HG03060 (cell line): ENCODE data around the gene MCM3AP.

Experiments
- ATAC-seq: cut with Tn5 transposase; IDR thresholded peaks from one replicate; pipeline ENCODE4 v1.9.1; 2021; ENCODE audit warnings: low read depth, moderate number of reproducible peaks; ENCODE audit not compliant: unreplicated experiment

Gene MCM3AP

DNA sequence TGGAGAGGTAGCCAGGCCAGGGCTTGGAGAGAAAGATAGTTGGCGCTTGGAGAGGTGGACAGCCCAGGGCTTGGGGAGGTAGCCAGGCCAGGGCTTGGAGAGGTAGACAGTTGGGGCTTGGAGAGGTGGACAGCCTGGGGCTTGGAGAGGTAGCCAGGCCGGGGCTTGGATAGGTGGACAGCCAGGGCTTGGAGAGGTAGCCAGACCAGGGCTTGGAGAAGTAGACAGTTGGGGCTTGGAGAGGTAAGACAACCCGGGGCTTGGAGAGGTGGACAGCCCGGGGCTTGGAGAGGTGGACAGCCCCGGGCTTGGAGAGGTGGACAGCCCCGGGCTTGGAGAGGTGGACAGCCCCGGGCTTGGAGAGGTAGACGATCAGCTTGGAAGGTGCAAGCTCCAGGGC lies 64.6 kb downstream of the MCM3AP start:
- no peak for ATAC-seq

DNA sequence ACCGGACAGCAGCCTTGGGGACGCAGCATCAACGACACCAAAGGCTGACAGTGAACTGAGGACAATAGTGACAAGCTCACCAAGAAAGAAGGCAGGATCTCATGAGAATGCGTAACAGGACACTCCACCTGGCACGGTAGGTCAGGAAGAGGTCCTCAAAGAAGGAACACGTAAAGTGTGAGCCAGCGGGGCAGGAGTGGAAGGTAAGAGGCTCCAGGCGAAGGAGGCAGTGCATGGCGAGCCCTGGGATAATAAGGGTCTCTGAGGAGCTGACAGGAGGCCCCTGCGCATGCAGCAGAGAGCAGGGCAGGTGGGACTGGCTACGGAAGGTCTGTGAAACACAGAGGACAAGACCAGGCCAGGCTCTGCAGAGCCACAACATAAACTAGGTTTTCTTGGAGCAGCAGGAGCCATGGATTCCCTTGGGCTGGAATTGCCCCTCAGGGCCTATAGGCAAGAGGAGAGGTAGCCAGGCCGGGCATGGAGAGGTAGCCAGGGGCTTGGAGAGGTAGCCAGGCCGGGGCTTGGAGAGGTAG lies 65.1 kb downstream of the MCM3AP start:
- ATAC-seq: no peak

DNA sequence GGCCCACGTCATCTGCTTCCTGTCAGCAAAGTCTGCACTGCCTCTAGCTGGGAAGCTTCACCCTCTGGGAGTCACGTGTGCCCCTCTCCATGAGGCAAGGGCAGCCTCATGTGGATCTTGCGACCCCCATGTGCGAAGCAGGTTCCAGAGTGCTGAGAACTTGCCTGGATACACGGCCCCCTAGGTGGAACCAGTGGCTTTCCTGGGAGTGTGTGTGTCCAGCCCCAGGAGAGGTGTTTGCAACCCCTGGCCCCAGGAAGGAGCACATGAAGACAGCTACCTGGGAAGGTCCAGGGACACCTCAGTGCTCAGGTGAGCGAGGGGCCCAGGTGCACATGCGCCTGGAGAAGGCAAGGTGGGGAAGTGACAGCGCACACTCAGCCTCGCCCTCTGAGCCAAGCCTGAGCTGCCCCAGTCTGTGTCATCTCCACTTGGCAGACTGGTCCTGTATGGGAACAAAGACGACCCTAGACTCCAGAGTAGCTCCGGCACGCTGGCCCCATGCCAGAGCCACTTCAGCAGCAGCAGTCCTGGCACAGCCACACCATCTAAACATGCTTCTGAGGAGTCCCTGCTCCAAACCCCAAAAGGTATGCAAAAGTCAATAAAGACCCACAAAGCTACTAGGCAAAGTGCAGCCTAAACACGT lies 65.7 kb downstream of the MCM3AP start:
- no peak for ATAC-seq

DNA sequence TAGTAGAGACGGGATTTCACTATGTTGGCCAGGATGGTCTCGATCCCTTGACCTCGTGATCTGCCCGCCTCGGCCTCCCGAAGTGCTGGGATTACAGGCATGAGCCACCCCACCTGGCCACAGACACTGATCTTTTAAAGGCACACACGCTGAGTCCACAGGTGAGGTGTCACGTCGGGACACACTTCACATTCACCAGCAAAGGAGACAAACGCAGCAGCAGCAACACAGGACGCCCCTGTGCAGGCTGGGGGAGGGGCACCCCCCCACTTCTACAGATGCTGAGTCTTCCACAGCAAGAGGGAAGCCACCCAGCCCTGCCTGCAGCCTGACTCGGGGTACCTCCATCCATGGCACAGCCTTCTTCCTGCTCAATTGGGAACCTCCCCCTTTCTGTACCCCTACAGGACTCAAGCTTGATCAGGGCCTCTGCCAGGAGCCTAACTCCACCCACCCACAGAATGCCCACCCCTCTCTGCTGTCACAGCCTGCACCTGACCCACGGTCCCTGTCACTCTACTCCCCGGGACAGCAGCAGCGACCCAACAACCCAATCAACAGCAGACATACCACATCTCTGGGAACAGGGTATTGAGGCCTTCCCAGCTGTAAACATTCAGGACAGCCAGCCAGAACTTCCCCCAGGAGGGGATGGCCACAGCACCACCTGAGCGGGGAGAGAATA lies 66.4 kb downstream of the MCM3AP start:
- ATAC-seq: no peak

DNA sequence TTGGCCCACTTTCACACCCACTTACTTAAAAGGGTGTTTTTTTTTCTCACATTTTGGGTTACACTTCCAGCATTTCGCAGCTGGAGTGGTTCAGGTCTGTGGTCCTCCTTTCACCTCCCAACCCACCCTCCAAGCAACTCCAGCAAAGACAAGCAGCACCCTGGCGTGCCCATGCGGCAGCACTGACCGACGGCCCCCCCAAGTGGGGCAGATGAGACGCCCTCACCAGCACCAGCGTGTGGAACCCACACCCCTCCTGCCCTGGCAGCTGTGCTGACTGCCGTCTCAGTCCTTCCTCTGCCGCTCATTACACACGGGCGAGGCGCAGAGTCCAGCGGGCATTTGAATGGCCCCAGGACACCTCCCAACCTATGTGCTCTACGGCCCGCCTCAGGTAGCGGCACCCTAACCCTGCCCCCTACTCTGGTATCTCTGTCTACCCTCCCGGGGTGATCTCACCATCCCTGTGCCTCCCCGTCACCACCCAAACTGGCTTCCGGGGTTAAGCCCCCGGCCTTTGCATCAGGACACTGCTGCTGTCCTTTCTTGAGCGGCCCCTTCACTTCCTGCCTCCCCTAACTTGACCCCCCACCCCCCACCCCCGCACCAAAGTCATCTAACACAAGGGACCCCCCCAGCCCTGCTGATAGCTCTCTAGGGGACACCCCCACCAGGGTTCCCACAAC lies 67.8 kb downstream of the MCM3AP start:
- ATAC-seq: no peak

DNA sequence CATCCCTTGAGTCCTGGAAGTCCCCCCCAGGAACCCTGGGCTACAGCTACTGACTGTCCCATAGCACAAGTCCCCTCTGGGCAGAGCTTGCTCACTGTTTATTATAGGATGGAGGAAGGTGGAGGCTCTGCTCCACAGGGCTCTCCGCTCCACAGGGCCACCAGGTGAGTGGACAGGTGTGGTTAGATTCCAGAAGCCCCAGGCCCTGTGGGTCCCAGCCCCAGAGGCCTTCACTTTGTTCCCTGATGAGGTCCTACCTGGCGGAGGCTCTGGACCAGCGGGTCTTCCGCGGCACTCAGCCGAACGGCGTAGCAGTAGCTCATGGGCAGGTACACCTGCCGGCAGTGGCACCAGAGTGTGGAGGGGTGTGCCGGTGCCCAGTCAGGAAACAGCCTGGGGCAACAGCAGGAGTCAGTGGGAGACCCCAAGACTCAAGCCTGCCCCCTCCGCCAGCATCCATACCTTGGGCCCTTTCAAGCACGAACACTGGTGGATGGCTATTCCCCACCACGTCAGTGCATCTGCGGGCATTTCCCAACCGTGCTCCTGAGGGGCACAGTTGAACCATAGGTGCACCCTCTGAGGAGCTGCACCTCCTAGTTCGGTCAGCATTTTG lies 69.2 kb downstream of the MCM3AP start:
- ATAC-seq: no peak

DNA sequence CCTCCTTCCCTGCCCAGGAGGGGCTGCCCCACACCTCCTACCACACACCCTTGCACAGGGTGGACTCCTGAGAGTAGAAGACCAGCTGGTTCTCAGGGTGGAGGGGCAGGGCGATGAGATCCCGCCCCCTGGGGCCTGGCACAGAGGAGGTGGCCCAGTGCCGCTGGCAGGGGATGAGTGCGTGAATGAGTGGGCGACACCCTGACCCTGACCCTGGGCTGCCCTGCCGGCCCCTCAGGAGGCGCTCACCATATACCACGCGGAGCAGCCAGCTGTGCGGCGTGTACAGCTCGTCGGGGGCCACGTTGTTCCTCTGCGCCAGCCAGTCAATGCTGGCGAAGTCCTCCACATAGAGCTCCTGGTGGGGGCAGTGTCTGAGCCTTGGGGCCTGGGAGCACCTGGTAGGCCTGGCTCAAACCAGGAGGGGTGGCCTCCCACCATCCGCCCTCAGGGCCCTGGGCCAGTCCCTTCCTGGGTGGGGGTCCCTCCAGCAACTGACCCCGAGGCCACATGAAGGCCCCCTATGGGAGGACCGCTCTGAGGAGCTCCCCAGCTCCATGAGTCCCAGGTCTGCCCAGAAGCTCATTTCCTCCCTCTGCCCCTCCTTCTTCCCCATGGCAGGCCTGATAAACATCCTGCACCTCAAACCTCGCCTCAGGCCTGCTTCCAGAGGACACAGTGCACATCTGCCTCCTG lies 69.8 kb downstream of the MCM3AP start:
- no peak for ATAC-seq

DNA sequence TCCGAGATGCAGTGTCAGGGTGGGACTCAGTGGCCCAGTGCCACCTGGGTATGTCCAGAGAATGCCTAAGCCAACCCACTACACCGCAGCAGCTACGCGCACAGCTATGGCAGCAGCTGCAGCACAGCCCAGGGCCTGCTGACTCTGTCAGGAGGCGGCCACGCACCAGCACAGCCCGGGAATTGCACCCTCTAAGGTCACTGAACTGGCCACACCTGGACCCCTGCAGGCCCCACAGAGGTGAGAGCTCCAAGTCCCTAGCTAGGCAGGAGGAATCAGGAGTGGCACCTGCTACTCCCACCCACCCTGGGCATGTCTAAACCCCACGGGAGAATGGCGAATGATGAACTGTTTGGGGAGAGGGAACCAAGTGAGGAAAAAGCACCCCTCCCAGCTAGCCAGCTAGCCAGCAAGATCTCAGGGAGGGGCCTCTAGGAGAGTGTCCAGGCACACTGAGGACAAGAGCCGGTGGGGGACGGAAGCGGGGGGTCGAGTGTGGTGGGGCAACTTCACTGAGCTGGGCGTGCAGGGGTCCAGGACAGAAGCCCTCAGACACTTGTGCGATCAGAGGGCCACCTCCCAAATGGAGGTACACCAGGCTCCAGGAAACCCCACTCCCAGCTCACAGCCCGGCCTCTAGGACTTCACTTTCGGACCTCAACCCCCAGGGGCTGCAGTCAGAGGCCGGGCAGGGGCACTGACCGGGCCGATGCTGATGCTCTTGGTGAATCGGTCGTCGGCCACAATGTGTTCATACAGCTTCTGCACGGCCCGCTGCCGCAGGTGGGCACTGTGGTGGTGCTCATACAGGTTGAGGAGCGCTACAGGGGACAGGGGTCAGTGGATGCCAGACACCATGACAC lies 70.7 kb downstream of the MCM3AP start:
- ATAC-seq: no peak

DNA sequence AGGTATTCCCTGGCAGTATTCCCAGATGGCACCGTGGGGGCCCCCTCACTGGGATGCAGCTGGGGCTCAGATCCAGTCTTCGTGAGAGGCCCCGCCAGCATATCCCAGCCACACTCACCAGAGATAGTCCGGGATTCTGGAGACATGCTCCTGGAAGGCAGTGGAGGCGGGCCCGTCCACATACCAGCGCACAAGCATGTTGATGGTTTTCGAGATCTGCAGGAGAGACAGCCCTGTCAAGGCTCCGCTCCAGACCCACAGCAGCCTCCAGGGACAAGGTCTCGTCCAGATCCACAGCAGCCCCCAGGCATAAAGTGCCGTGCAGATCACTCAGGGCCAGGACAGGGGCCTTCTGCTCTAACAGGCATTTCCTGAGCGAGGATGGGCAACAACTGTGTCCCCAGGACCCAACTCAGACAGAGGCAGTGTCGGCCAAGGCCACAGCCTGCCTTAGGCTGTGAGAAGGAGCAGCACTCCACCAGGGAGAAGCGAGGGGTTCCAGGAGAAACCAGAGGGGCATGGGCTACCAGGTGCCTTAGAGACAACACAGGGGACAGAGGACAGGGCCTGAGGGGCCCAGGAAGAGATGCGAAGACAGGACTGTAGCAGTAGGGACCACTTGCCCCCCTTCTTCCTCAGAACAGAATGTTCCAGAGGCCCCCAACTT lies 71.7 kb downstream of the MCM3AP start:
- ATAC-seq: no peak

DNA sequence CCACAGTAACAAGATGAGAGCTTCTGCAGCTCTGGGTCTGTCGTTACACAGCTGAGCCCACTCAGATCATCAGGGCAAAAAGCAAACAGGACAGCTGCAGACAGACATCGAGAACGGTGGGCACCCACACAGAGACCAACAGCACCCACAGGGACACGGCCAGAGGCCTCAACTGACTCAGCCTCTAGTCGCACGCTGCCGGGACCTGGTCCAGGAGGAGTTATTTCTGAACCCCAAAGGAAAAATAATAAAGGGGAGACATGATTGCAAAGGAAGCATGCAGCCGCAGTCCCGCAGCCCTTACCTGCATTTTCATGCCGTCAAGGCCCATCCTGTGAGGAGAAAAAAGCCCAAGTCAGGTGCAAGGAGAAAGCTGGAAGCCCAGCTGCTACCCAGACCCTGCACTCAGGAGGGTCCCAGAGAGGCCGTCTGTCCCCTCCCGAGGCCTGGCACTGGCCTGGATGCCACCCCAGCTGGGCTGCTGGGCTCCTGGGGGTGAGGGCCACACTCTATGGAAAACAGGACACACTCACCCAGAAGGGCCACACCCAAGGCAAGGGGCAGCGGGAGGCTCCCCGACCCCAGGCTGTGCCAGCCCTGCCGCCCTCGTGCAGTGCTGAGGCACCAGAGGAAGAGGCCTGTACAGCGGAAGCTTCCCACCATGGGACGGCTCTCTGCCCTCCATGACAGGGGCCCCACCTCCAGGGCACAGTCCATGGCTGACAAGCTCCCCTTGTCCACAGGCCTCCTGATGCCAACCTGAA lies 72.5 kb downstream of the MCM3AP start:
- no peak for ATAC-seq

DNA sequence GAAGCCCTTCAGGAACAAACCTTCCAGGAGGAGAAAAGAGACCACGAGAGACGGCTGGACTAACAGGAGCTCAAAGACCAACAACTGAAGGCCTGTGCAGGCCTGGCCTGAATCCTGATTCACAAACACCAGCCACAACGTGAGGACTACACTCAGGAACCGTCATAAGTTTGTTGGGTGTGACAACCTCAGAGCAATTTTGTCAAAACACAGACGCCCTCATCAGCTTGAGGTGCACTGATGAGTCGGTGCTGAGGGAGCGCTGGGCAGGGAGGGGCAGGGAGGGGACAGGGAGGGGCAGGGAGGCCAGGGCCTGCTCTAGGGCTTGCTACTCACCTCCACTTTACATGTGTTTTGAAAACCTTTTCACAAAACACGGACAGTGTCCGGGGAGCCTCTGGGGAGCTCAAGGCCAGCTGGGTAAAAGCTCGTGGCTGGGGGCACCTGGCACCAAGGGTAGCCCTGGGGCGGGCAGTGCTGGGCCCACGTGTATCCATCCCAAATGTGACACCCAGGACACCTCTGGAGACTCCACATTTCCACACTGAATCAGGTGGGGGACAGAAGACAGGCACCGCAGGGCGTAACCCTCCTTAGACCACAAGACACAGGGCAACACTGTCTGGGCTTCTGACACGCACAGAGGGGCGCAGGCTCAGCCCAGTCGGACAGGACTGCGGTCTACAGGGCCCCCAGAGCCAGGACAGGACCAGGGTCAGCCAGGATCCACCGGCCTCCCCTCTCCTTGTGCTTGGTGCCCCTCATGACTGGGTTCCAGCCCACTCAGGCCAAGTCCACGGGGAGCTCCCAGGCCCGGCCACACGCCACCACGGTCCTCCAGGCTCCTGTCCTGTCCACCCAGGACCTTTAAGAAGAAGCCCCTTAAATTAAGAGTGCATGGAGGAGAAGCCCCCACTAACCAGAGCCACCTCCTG lies 73.4 kb downstream of the MCM3AP start:
- no peak for ATAC-seq

DNA sequence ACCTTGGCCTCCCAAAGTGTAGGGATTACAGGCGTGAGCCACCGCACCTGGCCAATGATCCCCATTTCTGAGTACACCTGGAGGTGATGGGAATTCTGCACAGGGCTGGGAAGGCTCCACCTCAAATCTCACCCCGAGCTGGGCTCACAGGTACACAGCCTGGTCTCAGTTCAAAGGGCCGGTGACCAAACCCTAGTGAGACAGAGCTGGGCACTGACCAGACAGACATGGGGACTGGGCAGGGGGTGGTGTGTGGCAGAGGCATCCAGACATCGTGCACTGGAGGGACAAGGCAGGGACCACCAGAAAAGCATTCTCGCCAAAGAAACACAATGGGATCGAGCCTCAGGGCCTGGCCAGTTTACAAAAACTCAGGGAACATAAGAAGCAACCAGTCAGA lies 74.0 kb downstream of the MCM3AP start:
- ATAC-seq: no peak

DNA sequence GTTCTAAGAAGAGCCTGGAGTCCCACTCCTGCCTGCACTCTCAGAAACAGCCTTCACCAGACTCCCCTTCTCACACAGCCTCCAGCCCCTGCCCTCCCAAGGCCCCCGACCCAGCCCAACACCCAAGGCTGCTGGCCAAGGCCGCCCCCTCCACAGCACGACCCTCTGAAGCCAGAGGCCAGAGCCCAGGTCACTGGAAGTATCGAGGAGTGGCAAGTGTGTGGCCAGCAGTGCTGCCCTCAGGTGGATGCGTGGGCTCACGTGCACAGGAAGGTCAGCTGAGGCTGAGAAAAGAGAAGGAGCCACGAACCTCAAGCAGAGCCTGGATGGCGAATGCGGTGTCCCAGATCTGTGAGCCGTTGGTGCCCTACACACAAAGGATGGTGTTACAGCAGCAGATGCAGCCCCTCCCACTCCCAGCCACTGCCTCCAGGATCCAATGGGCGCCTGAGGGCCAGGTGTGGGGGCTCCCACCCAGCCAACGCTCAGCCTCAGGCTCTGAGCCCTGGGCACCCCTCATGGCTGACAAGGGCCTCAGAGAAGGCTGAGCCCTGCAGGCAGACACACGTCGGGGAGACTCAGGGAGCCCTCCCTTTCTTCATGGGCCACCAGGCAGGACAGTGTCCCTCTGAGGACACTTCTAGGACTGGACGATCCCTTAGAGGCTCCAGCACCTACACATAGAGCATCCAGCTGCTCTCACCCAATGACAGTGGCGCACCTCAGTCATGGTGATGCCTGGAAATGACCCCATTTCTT lies 74.9 kb downstream of the MCM3AP start:
- no peak for ATAC-seq

DNA sequence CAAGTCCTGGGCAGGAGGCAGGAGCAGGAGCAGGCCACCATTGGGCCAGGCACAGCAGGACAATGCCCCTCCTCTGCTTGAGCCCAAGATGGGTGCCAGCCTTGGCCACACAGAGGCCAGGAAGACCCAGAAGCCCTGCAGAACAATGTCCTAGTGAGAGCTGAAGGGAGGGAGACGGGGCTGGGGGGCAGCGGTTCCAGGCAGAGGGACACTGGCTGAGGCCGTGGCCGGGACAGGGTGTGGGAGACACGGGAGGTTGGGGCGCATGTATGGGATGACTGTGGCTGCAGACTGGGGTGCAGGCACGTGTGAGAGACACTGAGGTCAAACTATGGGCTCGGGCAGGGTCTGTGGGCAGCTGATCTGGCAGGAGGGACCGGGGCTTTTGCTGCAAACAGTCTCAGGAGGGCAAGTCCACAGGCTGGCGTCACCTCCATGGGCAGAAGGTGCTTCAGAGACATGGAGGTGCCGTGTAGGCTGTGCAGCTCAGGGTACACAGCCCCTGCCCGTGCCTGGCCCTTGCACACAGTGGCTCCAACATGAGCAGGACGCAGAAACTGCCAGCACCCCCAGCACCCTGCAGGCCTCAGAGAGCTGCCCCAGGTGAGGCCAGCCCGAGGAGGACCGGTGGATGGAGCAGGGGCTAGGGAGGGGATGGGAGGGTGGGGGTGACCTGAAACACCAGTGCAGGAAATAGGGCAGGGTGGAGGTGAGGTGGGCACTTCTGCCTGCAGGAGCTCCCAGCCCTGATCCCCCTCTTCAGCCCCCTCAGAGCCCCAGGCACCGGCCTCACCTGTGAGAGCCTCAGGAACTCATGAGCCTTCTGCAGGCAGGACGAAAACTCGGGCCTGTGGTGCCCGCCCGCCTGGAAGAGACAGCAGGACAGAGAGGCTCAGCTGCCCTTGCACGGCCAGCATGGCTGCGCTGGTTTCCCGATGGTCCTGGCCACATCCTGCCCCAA lies 76.4 kb downstream of the MCM3AP start:
- ATAC-seq: no peak

DNA sequence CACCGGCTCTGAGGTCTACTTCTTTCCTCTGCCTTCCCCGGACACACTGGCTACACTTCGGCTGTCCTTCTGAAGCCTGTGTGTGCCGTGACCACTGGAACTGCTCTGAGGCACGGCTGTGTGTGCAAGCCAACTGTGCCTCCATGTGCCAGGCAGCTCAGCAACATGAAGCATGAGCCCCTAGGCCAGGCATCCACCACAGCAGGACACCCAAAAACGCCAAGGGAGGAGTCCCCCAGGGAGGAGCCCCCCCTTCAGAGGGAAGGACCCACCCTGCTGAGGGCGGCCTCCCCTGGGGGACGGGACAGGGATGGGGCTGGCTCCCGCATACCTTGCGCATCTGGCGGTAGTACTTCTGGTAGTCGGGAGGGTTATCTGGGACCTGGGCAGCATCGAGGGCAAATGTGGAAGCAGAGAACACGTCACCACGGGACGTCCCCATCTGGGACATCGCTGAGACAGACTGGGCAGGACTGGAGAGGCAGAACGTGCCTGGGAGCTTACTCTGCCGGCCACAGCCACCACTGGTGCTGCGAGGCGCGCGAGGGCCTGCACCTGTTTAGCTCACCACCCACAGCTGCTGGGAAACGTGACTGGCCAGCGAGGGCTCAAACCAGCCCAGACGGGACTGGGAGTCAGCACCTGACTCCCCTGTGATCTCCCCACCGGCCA lies 77.4 kb downstream of the MCM3AP start:
- no peak for ATAC-seq
